ENCODE data around the gene TBL1XR1. TPM values are rescaled to one million over a fixed set of nuclear protein-coding genes. Genes with fewer than 3 reads are reported as not detected.

TBL1XR1 gene
- total and polyA plus RNA-seq, 2 of the 8 experiments (the other 6 are each of a cell fraction or from before 2014, with no cell fraction given): 28.1 to 147 TPM

DNA sequence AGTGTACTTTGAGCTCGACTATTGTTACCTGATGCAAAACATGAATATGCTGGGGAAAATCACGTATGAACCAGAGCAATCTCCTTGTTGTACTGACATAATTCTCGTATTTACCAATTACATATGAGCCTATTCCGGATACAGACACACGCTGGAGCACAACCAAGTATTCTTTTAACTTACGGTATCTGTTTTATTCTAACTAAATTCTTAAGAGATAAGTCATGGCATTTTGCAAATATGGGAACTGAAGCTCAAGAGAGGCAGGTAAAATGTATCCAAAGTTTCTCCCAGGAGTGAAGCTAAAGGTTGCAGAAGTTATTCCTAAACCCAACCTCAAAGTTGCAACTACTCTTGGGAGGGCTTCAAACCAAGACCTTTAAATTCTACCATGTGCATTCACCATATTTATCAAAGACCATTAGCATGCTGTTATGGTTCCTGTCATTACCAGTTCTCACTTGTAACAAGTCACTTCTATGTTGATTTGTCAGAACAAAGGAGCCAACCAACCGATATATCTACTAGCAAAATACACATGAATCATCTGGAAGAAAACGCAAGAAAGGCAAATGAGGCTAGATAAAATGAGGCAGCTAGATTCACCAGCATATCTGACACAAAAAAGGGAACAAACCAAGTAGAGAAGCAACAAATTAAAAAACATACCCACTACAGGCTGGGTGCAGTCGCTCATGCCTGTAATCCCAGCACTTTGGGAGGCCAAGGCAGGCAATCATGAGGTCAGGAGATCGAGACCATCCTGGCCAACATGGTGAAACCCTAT is 17.8 kb downstream of the TBL1XR1 start:
- ChIA-PET CTCF (ENCODE audit: partially characterized antibody) (interaction anchor here (0.6 to 1.1 kb wide), 2 partner anchors 26 to 32 kb away, joined by 3 read pairs; no protein-coding TSS in a partner anchor), POLR2A (ENCODE audit: partially characterized antibody) (interaction anchor here (0.6 to 2.3 kb wide), 5 partner anchors 13 to 290 kb away, joined by 3 to 6 read pairs (median 3); no protein-coding TSS in a partner anchor)
- no peak for TF ChIP-seq POU5F1 (IDR thresholded peaks at IDR 0.05; ENCODE audit: low read depth, low read length)
- no peak for TF ChIP-seq KDM5A (IDR thresholded peaks at IDR 0.05; ENCODE audit: low read length)
- no peak for TF ChIP-seq ASH2L (IDR thresholded peaks at IDR 0.05; ENCODE audit: low read length)
- Histone ChIP-seq H4K20me1 (replicated peaks in 1 of 2; ENCODE audit: control insufficient read depth in 1 of 2, insufficient read depth in 2 of 2, low read length in 2 of 2) (peaks cover 28 to 34% of the 10 kb centered on the region in 2 experiments), H3K27me3 (replicated peaks in 1 of 4; ENCODE audit: control insufficient read depth in 3 of 4, extremely low read depth in 1 of 4, insufficient read depth in 3 of 4, low read length in 3 of 4) (no peaks in the 10 kb centered on the region), H3K4me2 (ENCODE audit: insufficient read depth in 1 of 2, low read depth in 2 of 2, low read length in 2 of 2) (no peak overlapping the region), H3K23me2 (ENCODE audit: low read depth, low read length) (no peaks in the 10 kb centered on the region), H3K14ac (ENCODE audit: insufficient read length) (no peak overlapping the region), H2BK120ac (replicated peaks; ENCODE audit: low read depth, low read length) (no peak overlapping the region), H2BK15ac (ENCODE audit: low read length) (no peak overlapping the region), H3K79me2 (ENCODE audit: control insufficient read depth in 1 of 2, insufficient read depth in 2 of 2, low read length in 2 of 2) (peaks cover 71 to 99% of the 10 kb centered on the region in 2 experiments), H4K91ac (replicated peaks; ENCODE audit: insufficient read length, low read length) (no peak overlapping the region), H4K5ac (ENCODE audit: insufficient read length, low read depth, low read length) (no peak overlapping the region), H3K9me3 (ENCODE audit: insufficient read depth in 2 of 2, low read depth in 1 of 2, low read length in 1 of 2) (no peaks in the 10 kb centered on the region), H2AK5ac (ENCODE audit: low read depth, low read length) (no peak overlapping the region), H3K4me3 (ENCODE audit: extremely low read depth in 1 of 4, insufficient read depth in 2 of 4, low read depth in 3 of 4, low read length in 4 of 4) (no peak overlapping the region), H3K79me1 (ENCODE audit: low read depth, low read length) (no peaks in the 10 kb centered on the region; the same call in 1 of the 2 replicates), H3K18ac (ENCODE audit: extremely low read depth, low read length) (no peak overlapping the region), H2BK20ac (ENCODE audit: low read length) (no peak overlapping the region), H2AFZ (ENCODE audit: low read length) (no peak overlapping the region), H3K23ac (ENCODE audit: insufficient read length) (no peak overlapping the region), H3K9ac (replicated peaks in 1 of 4; ENCODE audit: extremely low read depth in 1 of 4, low read depth in 3 of 4, low read length in 3 of 4) (no peak overlapping the region), H4K8ac (ENCODE audit: extremely low read depth, insufficient read depth, low read length) (no peak overlapping the region), H3K4ac (replicated peaks; ENCODE audit: insufficient read length, low read depth, low read length) (no peak overlapping the region), H2BK5ac (ENCODE audit: low read depth, low read length) (no peak overlapping the region), H3K4me1 (replicated peaks in 1 of 4; ENCODE audit: control insufficient read depth in 3 of 4, insufficient read depth in 4 of 4, low read length in 3 of 4) (peaks cover 2 to 8% (median 4%) of the 10 kb centered on the region in 4 experiments; a peak in 5 of 7 replicates), H3K56ac (replicated peaks; ENCODE audit: insufficient read length, low read depth, low read length) (no peak overlapping the region), H3K27ac (ENCODE audit: low read depth, low read length) (no peak overlapping the region), H3K36me3 (ENCODE audit: control insufficient read depth in 2 of 4, insufficient read depth in 4 of 4, low read length in 3 of 4) (no peaks in the 10 kb centered on the region), H2BK12ac (ENCODE audit: low read depth, low read length) (no peak overlapping the region)
- 88% methylated on average over 10 of the region's 10 CpGs; no CpG with 5 or more reads in 1 of the 2 experiments for WGBS, 2 experiments (ENCODE audit: extremely low coverage in 1 of 2, insufficient coverage in 1 of 2, insufficient read length in 1 of 2, insufficient replicate concordance in 2 of 2, low coverage in 1 of 2, low lambda C conversion rate in 2 of 2, missing lambda C conversion rate in 1 of 2)
- DNase-seq (ENCODE audit: low read depth in 1 of 2, low spot score in 2 of 2) (no peak), FAIRE-seq (no peak)

Measured in H1 (cell line).